HG03103 (cell line): ENCODE data around the gene ARHGAP22.

Experiments
- ATAC-seq: cut with Tn5 transposase; IDR thresholded peaks from one replicate; pipeline ENCODE4 v1.9.1; 2021; ENCODE audit warnings: low read depth; ENCODE audit not compliant: unreplicated experiment

The ARHGAP22 gene

GRCh38 chr10:48501787-48502771 is 102.8 kb downstream of the ARHGAP22 start:
- no peak for ATAC-seq

- no peak for ATAC-seq
Measured at GRCh38 chr10:48501226-48501625, 103.6 kb downstream of the ARHGAP22 start.

GRCh38 chr10:48500771-48501170 is 104.1 kb downstream of the ARHGAP22 start:
- ATAC-seq, result no peak

- no peak for ATAC-seq
Measured at GRCh38 chr10:48498940-48499510, 105.8 kb downstream of the ARHGAP22 start.

- no peak for ATAC-seq
Measured at GRCh38 chr10:48497780-48498770, 106.8 kb downstream of the ARHGAP22 start.

- ATAC-seq, result no peak
Measured at GRCh38 chr10:48496831-48497779, 107.8 kb downstream of the ARHGAP22 start.

- no peak for ATAC-seq
Measured at GRCh38 chr10:48496105-48496830, 108.6 kb downstream of the ARHGAP22 start.

GRCh38 chr10:48495282-48496045 is 109.4 kb downstream of the ARHGAP22 start:
- no peak for ATAC-seq

GRCh38 chr10:48494611-48495010 is 110.3 kb downstream of the ARHGAP22 start:
- ATAC-seq, result no peak

GRCh38 chr10:48494073-48494472 is 110.8 kb downstream of the ARHGAP22 start:
- no peak for ATAC-seq

- no peak for ATAC-seq
Measured at GRCh38 chr10:48493083-48493871, 111.6 kb downstream of the ARHGAP22 start.

- ATAC-seq, result no peak
Measured at GRCh38 chr10:48492201-48492600, 112.7 kb downstream of the ARHGAP22 start.

GRCh38 chr10:48491392-48492139 is 113.3 kb downstream of the ARHGAP22 start:
- ATAC-seq, result no peak

GRCh38 chr10:48490946-48491345 is 113.9 kb downstream of the ARHGAP22 start:
- ATAC-seq, result no peak

GRCh38 chr10:48490571-48490940 is 114.3 kb downstream of the ARHGAP22 start:
- no peak for ATAC-seq

- no peak for ATAC-seq
Measured at GRCh38 chr10:48489099-48489498, 115.8 kb downstream of the ARHGAP22 start.

- no peak for ATAC-seq
Measured at GRCh38 chr10:48487244-48487643, 117.6 kb downstream of the ARHGAP22 start.
